ENCODE results near the gene SDK2.

Gene SDK2

DNA sequence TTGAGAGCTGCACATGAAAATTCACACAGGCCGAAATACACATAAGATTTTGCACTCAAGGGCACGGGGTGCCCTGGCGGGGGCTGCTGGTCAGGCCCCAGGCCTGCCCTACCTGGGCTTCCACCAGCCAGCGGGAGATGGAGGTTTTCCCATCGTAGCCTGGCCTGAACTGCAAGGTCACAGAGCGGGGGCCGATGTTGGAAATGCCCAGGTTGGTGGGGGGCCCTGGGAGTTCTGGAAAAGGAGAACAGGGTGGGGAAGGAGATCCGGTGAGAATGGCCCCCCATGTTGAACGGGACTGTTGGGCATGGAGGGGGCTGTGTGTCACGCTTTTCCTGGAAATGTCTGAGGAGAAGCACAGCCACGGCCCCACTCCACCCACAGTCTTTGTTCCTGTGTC is 245.2 kb downstream of the SDK2 start:
- TF ChIP-seq GATA3 (IDR thresholded peaks at IDR 0.05; ENCODE audit: low read depth, low read length) (no peak), GATA2 (IDR thresholded peaks at IDR 0.05; ENCODE audit: low read depth, low read length) (no peak)

- TF ChIP-seq GATA2 (IDR thresholded peaks at IDR 0.05; ENCODE audit: low read depth, low read length) (no peak), GATA3 (IDR thresholded peaks at IDR 0.05; ENCODE audit: low read depth, low read length) (no peak)
Measured at GRCh38 chr17:73397856-73398540, 246.2 kb downstream of the SDK2 start.

GRCh38 chr17:73397278-73397826 is 246.9 kb downstream of the SDK2 start:
- TF ChIP-seq GATA3 (IDR thresholded peaks at IDR 0.05; ENCODE audit: low read depth, low read length) (no peak), GATA2 (IDR thresholded peaks at IDR 0.05; ENCODE audit: low read depth, low read length) (no peak)

- TF ChIP-seq GATA3 (IDR thresholded peaks at IDR 0.05; ENCODE audit: low read depth, low read length): no peak
- TF ChIP-seq GATA2 (IDR thresholded peaks at IDR 0.05; ENCODE audit: low read depth, low read length): no peak
Measured at GRCh38 chr17:73396431-73397277, 247.6 kb downstream of the SDK2 start.

GRCh38 chr17:73394512-73395450 is 249.5 kb downstream of the SDK2 start:
- TF ChIP-seq GATA3 (IDR thresholded peaks at IDR 0.05; ENCODE audit: low read depth, low read length) (no peak), GATA2 (IDR thresholded peaks at IDR 0.05; ENCODE audit: low read depth, low read length) (no peak)

DNA sequence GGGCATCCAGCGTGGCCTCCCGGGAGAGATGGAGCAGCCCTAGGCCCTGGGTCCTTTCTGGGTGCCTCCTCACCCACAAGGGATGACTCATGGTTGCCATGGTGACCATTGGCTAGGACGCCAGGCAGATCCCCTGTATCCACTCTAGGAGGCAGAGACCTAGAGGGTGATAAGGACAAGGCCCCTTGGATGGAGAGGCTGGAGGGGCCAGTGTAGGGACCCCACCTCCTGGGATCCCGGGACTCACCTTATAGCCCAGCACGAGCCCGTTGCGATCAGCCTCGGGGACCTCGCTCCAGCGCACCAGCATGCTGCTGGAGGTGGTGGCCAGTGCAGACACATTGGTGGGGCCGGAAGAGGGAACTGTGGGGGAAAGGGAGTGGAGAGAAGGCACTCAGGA is 250.3 kb downstream of the SDK2 start:
- TF ChIP-seq GATA3 (IDR thresholded peaks at IDR 0.05; ENCODE audit: low read depth, low read length) (no peak), GATA2 (IDR thresholded peaks at IDR 0.05; ENCODE audit: low read depth, low read length) (no peak)

- no peak for TF ChIP-seq GATA2 (IDR thresholded peaks at IDR 0.05; ENCODE audit: low read depth, low read length)
- TF ChIP-seq GATA3 (IDR thresholded peaks at IDR 0.05; ENCODE audit: low read depth, low read length): no peak
Measured at GRCh38 chr17:73393381-73393780, 250.9 kb downstream of the SDK2 start.

DNA sequence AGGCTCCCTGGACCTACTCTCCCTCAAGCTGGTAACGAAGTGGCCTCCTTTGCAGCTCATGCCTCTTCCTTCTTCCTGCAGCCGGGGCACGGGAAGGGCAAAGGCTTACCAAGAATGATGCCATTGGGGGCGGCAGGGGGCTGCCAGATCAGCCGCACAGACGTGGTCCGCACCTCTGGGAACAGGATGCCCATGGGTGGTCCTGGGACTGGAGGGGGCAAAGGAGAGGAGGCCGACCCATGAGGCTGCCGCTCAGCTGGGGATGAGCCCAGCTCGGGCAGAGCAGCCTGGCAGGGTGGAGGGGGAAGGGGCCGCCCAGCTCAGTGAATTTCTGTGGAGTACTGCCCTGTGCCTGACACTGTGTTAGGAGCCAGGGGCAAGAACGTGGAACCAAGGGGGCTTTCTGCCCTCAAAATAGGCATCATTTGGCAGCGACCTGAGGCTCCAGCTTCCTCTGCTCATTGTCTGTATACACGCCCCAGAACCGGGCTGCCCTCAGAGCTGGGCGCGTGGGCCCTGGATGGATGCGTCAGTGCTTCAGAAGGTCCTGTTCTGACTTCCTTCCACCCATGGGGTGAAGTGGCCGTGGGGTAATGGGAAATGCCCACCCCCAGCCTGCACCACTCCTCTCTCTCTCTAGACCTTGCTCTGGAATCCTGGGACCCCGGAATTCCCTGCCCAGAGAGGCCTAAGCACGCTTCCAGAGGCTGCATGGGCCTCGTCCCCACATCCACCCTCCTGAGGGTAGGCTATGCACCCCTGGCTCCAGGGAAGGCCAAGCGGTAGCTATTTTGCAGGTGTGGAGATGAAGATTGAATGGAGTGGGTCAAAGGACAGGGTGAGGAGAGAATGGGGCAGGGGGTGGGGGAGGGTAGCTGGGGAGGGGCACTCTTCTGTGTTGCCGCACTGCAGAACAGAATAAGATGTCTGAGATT is 252.6 kb downstream of the SDK2 start:
- TF ChIP-seq GATA3 (IDR thresholded peaks at IDR 0.05; ENCODE audit: low read depth, low read length) (no peak), GATA2 (IDR thresholded peaks at IDR 0.05; ENCODE audit: low read depth, low read length) (no peak)

GRCh38 chr17:73390851-73391250 is 253.4 kb downstream of the SDK2 start:
- TF ChIP-seq GATA2 (IDR thresholded peaks at IDR 0.05; ENCODE audit: low read depth, low read length) (no peak), GATA3 (IDR thresholded peaks at IDR 0.05; ENCODE audit: low read depth, low read length) (no peak)

- TF ChIP-seq GATA3 (IDR thresholded peaks at IDR 0.05; ENCODE audit: low read depth, low read length) (no peak), GATA2 (IDR thresholded peaks at IDR 0.05; ENCODE audit: low read depth, low read length) (no peak)
Measured at GRCh38 chr17:73390221-73390620, 254.0 kb downstream of the SDK2 start.

GRCh38 chr17:73389411-73389810 is 254.8 kb downstream of the SDK2 start:
- TF ChIP-seq GATA2 (IDR thresholded peaks at IDR 0.05; ENCODE audit: low read depth, low read length) (no peak), GATA3 (IDR thresholded peaks at IDR 0.05; ENCODE audit: low read depth, low read length) (no peak)

DNA sequence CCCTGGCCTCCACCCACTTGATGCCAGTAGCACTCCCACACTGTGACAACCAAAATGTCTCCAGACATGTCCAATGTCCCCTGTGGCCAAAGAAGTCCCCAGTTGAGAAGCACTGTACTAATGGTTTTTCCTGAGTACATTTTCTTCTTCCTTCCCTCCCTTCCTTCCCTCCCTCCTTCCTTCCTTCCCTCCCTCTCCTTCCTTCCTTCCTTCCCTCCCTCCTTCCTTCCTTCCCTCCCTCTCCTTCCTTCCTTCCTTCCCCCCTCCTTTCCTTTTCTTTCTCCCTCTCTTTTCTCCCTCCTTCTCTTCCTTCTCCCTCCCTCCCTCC is 255.7 kb downstream of the SDK2 start:
- TF ChIP-seq GATA3 (IDR thresholded peaks at IDR 0.05; ENCODE audit: low read depth, low read length): no peak
- TF ChIP-seq GATA2 (IDR thresholded peaks at IDR 0.05; ENCODE audit: low read depth, low read length): no peak

All from SH-SY5Y (cell line).